Activated T-cell treated with anti-CD3 and anti-CD28 coated beads, Interleukin-2, amount 50 U/mL, for 4 hours (primary cell): Measurements from ENCODE around the gene EFTUD2. TPM values are rescaled to one million over a fixed set of nuclear protein-coding genes. Genes with fewer than 3 reads are reported as not detected.

Experiments used
- ATAC-seq, 2 donors: fragments of 200-7000 bp; cut with Tn5 transposase; one replicate each; pipeline ENCODE4 v1.10.0; 2021
- DNase-seq: peaks from one replicate; pipeline ENCODE4 v3.0.0-alpha.2; 2020
- H3K27me3 Mint-ChIP-seq: one replicate; pipeline ENCODE4 v1.8.0; 2021; ENCODE audit warnings: low read depth, mixed read lengths
- H3K36me3 Mint-ChIP-seq: one replicate; pipeline ENCODE4 v1.8.0; 2022; ENCODE audit warnings: mixed read lengths; ENCODE audit not compliant: insufficient read depth
- H3K4me1 Mint-ChIP-seq: one replicate; pipeline ENCODE4 v1.8.0; 2021; ENCODE audit warnings: low read depth, mixed read lengths
- H3K4me3 Mint-ChIP-seq: one replicate; pipeline ENCODE4 v1.8.0; 2021; ENCODE audit warnings: mild to moderate bottlenecking, moderate library complexity, mixed read lengths
- H3K9me3 Mint-ChIP-seq: one replicate; pipeline ENCODE4 v1.8.0; 2021; ENCODE audit warnings: mixed read lengths
- total RNA-seq, 3 donors: library from RNA; stranded (reverse); gene quantifications; one replicate each; pipeline ENCODE4 v1.2.1, GENCODE V29; 2021

EFTUD2 gene
- total RNA-seq, 3 donors from 2014 or later = 257 to 303 (median 269) TPM

GRCh38 chr17:44867841-44868240 lies 31.4 kb downstream of the EFTUD2 start:
- no peaks in the 10 kb centered on the region for H3K27me3 Mint-ChIP-seq
- H3K4me3 Mint-ChIP-seq = no peak overlapping the region
- no peak for DNase-seq
- H3K9me3 Mint-ChIP-seq = no peaks in the 10 kb centered on the region
- ATAC-seq = no peak
- peaks cover 56% of the 10 kb centered on the region for H3K36me3 Mint-ChIP-seq
- no peaks in the 10 kb centered on the region for H3K4me1 Mint-ChIP-seq

GRCh38 chr17:44865931-44866330 lies 33.3 kb downstream of the EFTUD2 start:
- no peaks in the 10 kb centered on the region for H3K4me1 Mint-ChIP-seq
- DNase-seq (no peak), ATAC-seq (no peak)
- no peaks in the 10 kb centered on the region for H3K27me3 Mint-ChIP-seq
- H3K4me3 Mint-ChIP-seq = no peak overlapping the region
- no peaks in the 10 kb centered on the region for H3K9me3 Mint-ChIP-seq
- peaks cover 48% of the 10 kb centered on the region for H3K36me3 Mint-ChIP-seq

GRCh38 chr17:44865231-44865660 lies 34.0 kb downstream of the EFTUD2 start:
- H3K4me3 Mint-ChIP-seq = no peak overlapping the region
- DNase-seq = peak; percentile 64
- ATAC-seq = peak; percentile 73 to 79
- no peaks in the 10 kb centered on the region for H3K9me3 Mint-ChIP-seq
- H3K4me1 Mint-ChIP-seq = no peaks in the 10 kb centered on the region
- H3K36me3 Mint-ChIP-seq = peaks cover 49% of the 10 kb centered on the region
- H3K27me3 Mint-ChIP-seq = no peaks in the 10 kb centered on the region

GRCh38 chr17:44864831-44865230 lies 34.4 kb downstream of the EFTUD2 start:
- DNase-seq = no peak
- no peak overlapping the region for H3K4me3 Mint-ChIP-seq
- ATAC-seq = peak in 1 of 2 donors; percentile 16
- no peaks in the 10 kb centered on the region for H3K9me3 Mint-ChIP-seq
- no peaks in the 10 kb centered on the region for H3K4me1 Mint-ChIP-seq
- no peaks in the 10 kb centered on the region for H3K27me3 Mint-ChIP-seq
- H3K36me3 Mint-ChIP-seq = peaks cover 48% of the 10 kb centered on the region

- H3K4me3 Mint-ChIP-seq = no peak overlapping the region
- DNase-seq (no peak), ATAC-seq (no peak)
- H3K9me3 Mint-ChIP-seq = no peaks in the 10 kb centered on the region
- no peaks in the 10 kb centered on the region for H3K4me1 Mint-ChIP-seq
- H3K27me3 Mint-ChIP-seq = no peaks in the 10 kb centered on the region
- H3K36me3 Mint-ChIP-seq = peaks cover 49% of the 10 kb centered on the region
Measured at GRCh38 chr17:44863061-44863918, 36.0 kb downstream of the EFTUD2 start.

- Mint-ChIP-seq H3K4me1 (no peaks in the 10 kb centered on the region), H3K4me3 (no peak overlapping the region), H3K36me3 (peaks cover 47% of the 10 kb centered on the region), H3K9me3 (no peaks in the 10 kb centered on the region), H3K27me3 (no peaks in the 10 kb centered on the region)
- no peak for DNase-seq
- ATAC-seq = no peak
Measured at GRCh38 chr17:44862278-44862914, 36.8 kb downstream of the EFTUD2 start.

- no peak overlapping the region for H3K4me3 Mint-ChIP-seq
- no peaks in the 10 kb centered on the region for H3K4me1 Mint-ChIP-seq
- ATAC-seq = no peak
- H3K9me3 Mint-ChIP-seq = no peaks in the 10 kb centered on the region
- DNase-seq = no peak
- peaks cover 52% of the 10 kb centered on the region for H3K36me3 Mint-ChIP-seq
- H3K27me3 Mint-ChIP-seq = no peaks in the 10 kb centered on the region
Measured at GRCh38 chr17:44859701-44860100, 39.5 kb downstream of the EFTUD2 start.

- peaks cover 46% of the 10 kb centered on the region for H3K36me3 Mint-ChIP-seq
- DNase-seq = no peak
- H3K4me3 Mint-ChIP-seq = no peak overlapping the region
- no peaks in the 10 kb centered on the region for H3K9me3 Mint-ChIP-seq
- H3K4me1 Mint-ChIP-seq = no peaks in the 10 kb centered on the region
- H3K27me3 Mint-ChIP-seq = no peaks in the 10 kb centered on the region
- ATAC-seq = no peak
Measured at GRCh38 chr17:44854192-44854591, 45.1 kb downstream of the EFTUD2 start.

- no peak for ATAC-seq
- H3K4me1 Mint-ChIP-seq = no peaks in the 10 kb centered on the region
Measured at GRCh38 chr17:44850612-44851011, 48.6 kb downstream of the EFTUD2 start.

GRCh38 chr17:44850025-44850424 lies 49.2 kb downstream of the EFTUD2 start:
- Mint-ChIP-seq H3K4me1 (no peaks in the 10 kb centered on the region), H3K27me3 (no peaks in the 10 kb centered on the region), H3K9me3 (no peaks in the 10 kb centered on the region), H3K4me3 (no peak overlapping the region), H3K36me3 (peaks cover 31% of the 10 kb centered on the region)
- ATAC-seq (no peak), DNase-seq (no peak)

More at GRCh38 chr17:44850612-44851011, 48.6 kb downstream of the EFTUD2 start:
- H3K36me3 Mint-ChIP-seq = peaks cover 31% of the 10 kb centered on the region
- H3K4me3 Mint-ChIP-seq = no peak overlapping the region
- H3K27me3 Mint-ChIP-seq = no peaks in the 10 kb centered on the region
- DNase-seq = no peak
- no peaks in the 10 kb centered on the region for H3K9me3 Mint-ChIP-seq

GRCh38 chr17:44848961-44849489 lies 50.2 kb downstream of the EFTUD2 start:
- H3K4me3 Mint-ChIP-seq = no peak overlapping the region
- no peaks in the 10 kb centered on the region for H3K4me1 Mint-ChIP-seq
- H3K9me3 Mint-ChIP-seq = no peaks in the 10 kb centered on the region
- H3K27me3 Mint-ChIP-seq = no peaks in the 10 kb centered on the region
- no peak for DNase-seq
- no peak for ATAC-seq
- peaks cover 22% of the 10 kb centered on the region for H3K36me3 Mint-ChIP-seq

GRCh38 chr17:44848257-44848795 lies 50.9 kb downstream of the EFTUD2 start:
- no peak for DNase-seq
- H3K4me1 Mint-ChIP-seq = no peaks in the 10 kb centered on the region
- H3K27me3 Mint-ChIP-seq = no peaks in the 10 kb centered on the region
- peaks cover 19% of the 10 kb centered on the region for H3K36me3 Mint-ChIP-seq
- no peaks in the 10 kb centered on the region for H3K9me3 Mint-ChIP-seq
- no peak overlapping the region for H3K4me3 Mint-ChIP-seq
- no peak for ATAC-seq

GRCh38 chr17:44847586-44847985 lies 51.7 kb downstream of the EFTUD2 start, which contains the start of gene HIGD1B:
HIGD1B (plus strand) TSS chr17:44847883; CDS start chr17:44848153, 270 bp downstream.
- ATAC-seq (no peak), DNase-seq (no peak)
- Mint-ChIP-seq H3K9me3 (no peaks in the 10 kb centered on the region), H3K4me3 (no peak within 1 kb of the TSS), H3K27me3 (no peaks in the 10 kb centered on the region), H3K36me3 (peaks cover 18% of the 10 kb centered on the region), H3K4me1 (no peaks in the 10 kb centered on the region)

- H3K4me3 Mint-ChIP-seq = no peak overlapping the region
Measured at GRCh38 chr17:44846206-44846605, 53.0 kb downstream of the EFTUD2 start.

More at GRCh38 chr17:44846206-44846605, 53.0 kb downstream of the EFTUD2 start:
- ATAC-seq (no peak), DNase-seq (no peak)
- H3K36me3 Mint-ChIP-seq = peaks cover 12% of the 10 kb centered on the region
- no peaks in the 10 kb centered on the region for H3K27me3 Mint-ChIP-seq
- H3K4me1 Mint-ChIP-seq = no peaks in the 10 kb centered on the region
- H3K9me3 Mint-ChIP-seq = no peaks in the 10 kb centered on the region
